Muscle layer of duodenum (tissue), 2 donors: Measurements from ENCODE around the gene NME8.

ENCODE experiments used
- H3K27ac ChIP-seq: one replicate; pipeline ENCODE4 v1.7.0; 2013; ENCODE audit warnings: mild to moderate bottlenecking, low read length
- H3K27me3 ChIP-seq: one replicate; pipeline ENCODE4 v1.7.0; 2013; ENCODE audit warnings: low read depth, mild to moderate bottlenecking, control low read depth, low read length
- H3K36me3 ChIP-seq, 2 donors: one replicate each; pipeline ENCODE4 v1.7.0; 2013; ENCODE audit warnings: low read length in 2 of 2, control low read depth in 1 of 2, mild to moderate bottlenecking in 1 of 2; ENCODE audit not compliant: insufficient read depth in 2 of 2, control insufficient read depth in 1 of 2
- H3K4me1 ChIP-seq, 2 donors: one replicate each; pipeline ENCODE4 v1.7.0; 2013; ENCODE audit warnings: low read length in 2 of 2, mild to moderate bottlenecking in 2 of 2, control low read depth in 1 of 2, moderate library complexity in 1 of 2; ENCODE audit not compliant: insufficient read depth in 2 of 2, control insufficient read depth in 1 of 2
- H3K4me3 ChIP-seq, 2 donors: one replicate each; pipeline ENCODE4 v1.7.0; 2013; ENCODE audit warnings: low read length in 2 of 2, low read depth in 1 of 2, mild to moderate bottlenecking in 1 of 2
- H3K9me3 ChIP-seq, 2 donors: one replicate each; pipeline ENCODE4 v1.7.0; 2013; ENCODE audit warnings: low read length in 2 of 2, control low read depth in 1 of 2, mild to moderate bottlenecking in 1 of 2; ENCODE audit not compliant: control insufficient read depth in 1 of 2
- donor health status: healthy.

Gene NME8

GRCh38 chr7:37901890-37902524, 53.6 kb downstream of the NME8 start:
- Histone ChIP-seq H3K4me1 (peaks cover 0 to 14% of the 10 kb centered on the region in 2 donors), H3K27ac (no peak overlapping the region), H3K36me3 (no peaks in the 10 kb centered on the region), H3K27me3 (no peaks in the 10 kb centered on the region), H3K9me3 (no peaks in the 10 kb centered on the region), H3K4me3 (no peak overlapping the region)

- Histone ChIP-seq H3K36me3 (no peaks in the 10 kb centered on the region), H3K4me3 (no peak overlapping the region), H3K9me3 (no peaks in the 10 kb centered on the region), H3K27me3 (no peaks in the 10 kb centered on the region), H3K27ac (no peak overlapping the region), H3K4me1 (no peaks in the 10 kb centered on the region)
These were observed 59.9 kb downstream of the NME8 start for GRCh38 chr7:37908221-37908788.

GRCh38 chr7:37912756-37913155, 64.4 kb downstream of the NME8 start:
- H3K27me3 ChIP-seq: no peaks in the 10 kb centered on the region

GRCh38 chr7:37915438-37915837, 67.0 kb downstream of the NME8 start:
- Histone ChIP-seq H3K27me3 (no peaks in the 10 kb centered on the region), H3K9me3 (no peaks in the 10 kb centered on the region), H3K36me3 (no peaks in the 10 kb centered on the region), H3K27ac (no peak overlapping the region), H3K4me1 (peaks cover 0 to 26% of the 10 kb centered on the region in 2 donors), H3K4me3 (peak overlapping the region in 1 of 2 donors; percentile 82)

More at GRCh38 chr7:37912756-37913155, 64.4 kb downstream of the NME8 start:
- peaks cover 0 to 20% of the 10 kb centered on the region in 2 donors for H3K4me1 ChIP-seq
- no peaks in the 10 kb centered on the region for H3K36me3 ChIP-seq
- no peaks in the 10 kb centered on the region for H3K9me3 ChIP-seq
- H3K4me3 ChIP-seq: no peak overlapping the region
- no peak overlapping the region for H3K27ac ChIP-seq

- Histone ChIP-seq H3K27me3 (no peaks in the 10 kb centered on the region), H3K4me1 (peaks cover 0 to 33% of the 10 kb centered on the region in 2 donors), H3K4me3 (peak overlapping the region; percentile 59 to 82), H3K9me3 (no peaks in the 10 kb centered on the region), H3K27ac (no peak overlapping the region), H3K36me3 (no peaks in the 10 kb centered on the region)
These were observed 67.7 kb downstream of the NME8 start for GRCh38 chr7:37916017-37916672.

GRCh38 chr7:37916673-37917660, 68.6 kb downstream of the NME8 start, which contains the start of gene SFRP4:
TSS of gene SFRP4 (minus strand) at chr7:37916817. CDS start at chr7:37916537, 280 bp downstream.
- no peaks in the 10 kb centered on the region for H3K27me3 ChIP-seq
- no peaks in the 10 kb centered on the region for H3K9me3 ChIP-seq
- no peaks in the 10 kb centered on the region for H3K36me3 ChIP-seq
- no peak within 1 kb of the TSS for H3K27ac ChIP-seq
- peaks cover 4 to 35% of the 10 kb centered on the region in 2 donors for H3K4me1 ChIP-seq
- peak within 1 kb of the TSS; percentile 59 to 82 for H3K4me3 ChIP-seq

- Histone ChIP-seq H3K9me3 (no peaks in the 10 kb centered on the region), H3K4me1 (peaks cover 6 to 35% of the 10 kb centered on the region in 2 donors), H3K36me3 (no peaks in the 10 kb centered on the region), H3K4me3 (no peak overlapping the region), H3K27me3 (no peaks in the 10 kb centered on the region), H3K27ac (no peak overlapping the region)
These were observed 70.1 kb downstream of the NME8 start for GRCh38 chr7:37918526-37918925.

- no peaks in the 10 kb centered on the region for H3K36me3 ChIP-seq
- H3K27ac ChIP-seq: no peak within 1 kb of the TSS
- H3K9me3 ChIP-seq: peaks cover 0 to 3% of the 10 kb centered on the region in 2 donors
- peaks cover 6 to 35% of the 10 kb centered on the region in 2 donors for H3K4me1 ChIP-seq
- H3K4me3 ChIP-seq: peak within 1 kb of the TSS; percentile 65 to 88
- H3K27me3 ChIP-seq: no peaks in the 10 kb centered on the region
These were observed 72.0 kb downstream of the NME8 start, which contains the start of gene EPDR1 for GRCh38 chr7:37920305-37920848. TSS of gene EPDR1 (plus strand) at chr7:37920640. CDS start at chr7:37920940, 300 bp downstream.

- Histone ChIP-seq H3K9me3 (peaks cover 0 to 10% of the 10 kb centered on the region in 2 donors), H3K27me3 (no peaks in the 10 kb centered on the region), H3K4me1 (peaks cover 6 to 29% of the 10 kb centered on the region in 2 donors), H3K36me3 (no peaks in the 10 kb centered on the region), H3K4me3 (peak overlapping the region; percentile 65 to 88), H3K27ac (no peak overlapping the region)
These were observed 72.7 kb downstream of the NME8 start for GRCh38 chr7:37920849-37921805.

GRCh38 chr7:37921876-37922275, 73.5 kb downstream of the NME8 start:
- Histone ChIP-seq H3K27ac (no peak overlapping the region), H3K27me3 (no peaks in the 10 kb centered on the region), H3K9me3 (peaks cover 0 to 10% of the 10 kb centered on the region in 2 donors), H3K4me3 (peak overlapping the region; percentile 65 to 88), H3K4me1 (peaks cover 6 to 21% of the 10 kb centered on the region in 2 donors), H3K36me3 (no peaks in the 10 kb centered on the region)
